Adrenal gland (tissue), 12 donors: ENCODE data around the gene RPL28. TPM values are rescaled to one million over a fixed set of nuclear protein-coding genes. Genes with fewer than 3 reads are reported as not detected.

Experiments used
- DNase-seq, 7 donors: peaks; one replicate each; pipeline ENCODE4 v3.0.0-alpha.2; 2019 to 2020
- H3K27ac ChIP-seq, 5 donors: fragments of 200-600 bp; sonication (generic) in 4 of 5; 1 replicate in 3 of 5; 2 replicates in 2 of 5; pipeline versions ENCODE4 v1.5.1 to v1.8.0; 2016 to 2020; ENCODE audit warnings: mild to moderate bottlenecking in 1 of 5
- H3K27me3 ChIP-seq: fragments of 200-600 bp; 2 replicates; pipeline ENCODE4 v1.8.0; 2021
- H3K36me3 ChIP-seq, 2 donors: fragments of 200-600 bp; replicated peaks in 1 of 2; 1 replicate in 1 of 2; 2 replicates in 1 of 2; pipeline versions ENCODE4 v1.5.1 to v1.8.0; 2018 to 2022
- H3K4me1 ChIP-seq, 2 donors: fragments of 200-600 bp; replicated peaks in 1 of 2; 1 replicate in 1 of 2; 2 replicates in 1 of 2; pipeline versions ENCODE4 v1.5.1 to v1.8.0; 2018 to 2021
- H3K4me3 ChIP-seq, 4 donors: fragments of 200-600 bp; sonication (generic) in 3 of 4; one replicate each; pipeline ENCODE4 v1.5.1; 2016 to 2018
- H3K9me3 ChIP-seq, 3 donors: fragments of 200-600 bp; sonication (generic) in 1 of 3; replicated peaks in 1 of 3; 1 replicate in 2 of 3; 2 replicates in 1 of 3; pipeline versions ENCODE4 v1.5.1 to v1.8.0; 2016 to 2021
- POLR2A ChIP-seq, 2 donors: fragments of 450-650 bp; IDR thresholded peaks; one replicate each; pipeline ENCODE4 v1.6.1; 2017; ENCODE audit warnings: antibody characterized with exemption in 2 of 2, mild to moderate bottlenecking in 2 of 2, moderate library complexity in 1 of 2
- WGBS, 4 donors: extraction: QIAGEN DNeasy Blood & Tissue Kit in 2 of 4; methylation state at CpG; one replicate each; pipeline versions ENCODE4 v1.1.5 to v1.1.7; 2013 to 2017; 5-methylcytosine and 5-hydroxymethylcytosine counted together
- intact Hi-C, 2 donors: fragments of 100-400 bp; cut with DNase I; formaldehyde crosslinking; loops; one replicate each; pipeline versions ENCODE4 v1.14.1 to v1.15.0; 2022 to 2023
- polyA plus RNA-seq, 3 donors: library from polyadenylated mRNA; stranded (reverse); fragments of 200-250 nt in 2 of 3; fragments of 350-450 nt in 1 of 3; fragmentation: Illumina TruSeq in 1 of 3; extraction: RNeasy Lipid Tissue Mini Kit (QIAGEN cat#74804) in 1 of 3; gene quantifications; one replicate each; pipeline ENCODE4 v1.2.3, GENCODE V29; 2013 to 2014
- total RNA-seq, 9 donors: library from RNA; depleted of rRNA in 4 of 9; stranded (reverse); fragments of >200 nt in 4 of 9; fragments of 120-200 nt in 1 of 9; fragmentation: NEBNext Ultra II Directional in 1 of 9; extraction: Animal tissue kit (Norgen Biotek cat#: 25700) in 1 of 9; gene quantifications; one replicate each; pipeline versions ENCODE4 v1.1.0 to v1.2.4, GENCODE V29; 2013 to 2023
- TF ChIP-seq, protein P1 (sequence below), 6 experiments: fragments of 450-650 bp in 4 of 6; fragments of 200-600 bp in 2 of 6; sonication (generic) in 1 of 6; IDR thresholded peaks; 1 replicate in 5 of 6; 2 replicates in 1 of 6; pipeline versions ENCODE4 v1.5.1 to v1.8.0; 2016 to 2021; ENCODE audit warnings: antibody characterized with exemption in 6 of 6, mild to moderate bottlenecking in 2 of 6, moderate library complexity in 1 of 6
- donor health status: healthy with polysubstance abuse.
- donor health status: Bipolar disorder and iron deficiency.
- donor health status: DM: yes; HTN: yes; CAD: no.
- donor health status: DM: no; HTN: no; CAD: no.
- donor health status: DM: no; HTN: no; CAD: no.
- donor health status: DM: yes; HTN: yes; CAD: no.

RPL28 gene
- total and polyA plus RNA-seq, 12 donors, result 194 to 2,804 (median 1,045) TPM

DNA sequence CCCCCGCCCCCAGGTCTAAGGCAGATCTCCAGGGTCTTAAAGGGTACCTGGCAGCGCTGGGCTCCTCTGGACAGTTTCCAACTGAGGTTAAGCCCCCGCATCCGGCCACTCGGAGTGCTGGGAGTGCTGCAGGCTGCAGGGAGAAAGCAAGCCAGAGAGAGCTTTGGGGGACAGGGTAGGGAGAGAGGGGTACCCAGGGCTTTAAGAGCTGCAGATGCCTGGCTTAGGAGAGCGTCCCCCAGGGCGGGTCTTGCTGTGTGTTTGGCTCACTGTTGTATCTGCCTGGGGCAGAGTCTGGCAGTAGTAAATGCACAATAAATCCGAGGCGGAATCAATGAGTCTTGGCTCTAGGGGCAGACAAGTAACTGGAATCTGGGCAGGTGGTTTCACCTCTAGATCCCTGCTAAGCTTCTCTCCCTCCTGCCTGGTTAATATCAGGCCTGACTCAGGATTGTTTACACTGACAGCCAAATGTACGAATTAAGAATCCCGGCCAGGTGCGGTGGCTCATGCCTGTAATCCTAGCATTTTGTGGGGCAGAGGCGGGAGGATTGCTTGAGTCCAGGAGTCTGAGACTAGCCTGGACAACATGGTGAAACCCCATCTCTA lies 30.4 kb upstream of the RPL28 start:
- H3K4me3 ChIP-seq, result no peak overlapping the region
- WGBS, 4 donors, result 42 to 51% (median 48%) methylated on average over 7 to 13 of the region's 13 CpGs
- H3K27me3 ChIP-seq, result peaks cover 18% of the 10 kb centered on the region
- H3K9me3 ChIP-seq, result no peaks in the 10 kb centered on the region
- no peak for TF ChIP-seq POLR2A (IDR thresholded peaks at IDR 0.05)
- TF ChIP-seq, protein P1, sequence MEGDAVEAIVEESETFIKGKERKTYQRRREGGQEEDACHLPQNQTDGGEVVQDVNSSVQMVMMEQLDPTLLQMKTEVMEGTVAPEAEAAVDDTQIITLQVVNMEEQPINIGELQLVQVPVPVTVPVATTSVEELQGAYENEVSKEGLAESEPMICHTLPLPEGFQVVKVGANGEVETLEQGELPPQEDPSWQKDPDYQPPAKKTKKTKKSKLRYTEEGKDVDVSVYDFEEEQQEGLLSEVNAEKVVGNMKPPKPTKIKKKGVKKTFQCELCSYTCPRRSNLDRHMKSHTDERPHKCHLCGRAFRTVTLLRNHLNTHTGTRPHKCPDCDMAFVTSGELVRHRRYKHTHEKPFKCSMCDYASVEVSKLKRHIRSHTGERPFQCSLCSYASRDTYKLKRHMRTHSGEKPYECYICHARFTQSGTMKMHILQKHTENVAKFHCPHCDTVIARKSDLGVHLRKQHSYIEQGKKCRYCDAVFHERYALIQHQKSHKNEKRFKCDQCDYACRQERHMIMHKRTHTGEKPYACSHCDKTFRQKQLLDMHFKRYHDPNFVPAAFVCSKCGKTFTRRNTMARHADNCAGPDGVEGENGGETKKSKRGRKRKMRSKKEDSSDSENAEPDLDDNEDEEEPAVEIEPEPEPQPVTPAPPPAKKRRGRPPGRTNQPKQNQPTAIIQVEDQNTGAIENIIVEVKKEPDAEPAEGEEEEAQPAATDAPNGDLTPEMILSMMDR (IDR thresholded peaks at IDR 0.05), result no peak
- H3K4me1 ChIP-seq, result peaks cover 12 to 15% of the 10 kb centered on the region in 2 donors
- H3K36me3 ChIP-seq, result no peaks in the 10 kb centered on the region
- H3K27ac ChIP-seq, result no peak overlapping the region
- no peak for DNase-seq
- intact Hi-C loops, result no loop called here

DNA sequence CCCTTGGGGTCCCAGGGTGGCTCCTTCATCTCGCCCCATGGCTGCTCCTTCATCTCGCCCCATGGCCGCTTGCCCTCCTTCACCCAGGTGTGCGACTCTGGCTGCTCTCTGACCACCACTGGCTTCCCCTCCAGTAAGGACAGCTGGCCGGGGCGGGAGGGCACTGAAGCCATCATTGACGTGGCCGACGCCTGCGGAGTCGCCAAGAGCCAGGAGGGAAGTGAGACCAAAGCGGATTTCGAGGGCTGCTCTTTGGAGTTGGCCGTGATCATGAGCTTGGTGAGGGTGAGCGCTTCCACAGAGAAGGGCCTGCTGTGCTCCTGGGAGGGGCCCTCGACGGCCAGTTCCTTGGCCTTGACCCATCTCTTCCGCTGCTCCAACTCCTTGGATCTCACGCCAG lies 27.2 kb upstream of the RPL28 start:
- no peak for TF ChIP-seq POLR2A (IDR thresholded peaks at IDR 0.05)
- TF ChIP-seq, protein P1 (IDR thresholded peaks at IDR 0.05), result no peak
- Histone ChIP-seq H3K27me3 (no peaks in the 10 kb centered on the region), H3K27ac (no peak overlapping the region), H3K36me3 (no peaks in the 10 kb centered on the region), H3K9me3 (no peaks in the 10 kb centered on the region), H3K4me3 (no peak overlapping the region), H3K4me1 (peaks cover 9 to 11% of the 10 kb centered on the region in 2 donors)
- 84 to 86% (median 85%) methylated on average over 16 to 19 of the region's 19 CpGs for WGBS, 4 donors
- no peak for DNase-seq
- intact Hi-C loops, result no loop called here

DNA sequence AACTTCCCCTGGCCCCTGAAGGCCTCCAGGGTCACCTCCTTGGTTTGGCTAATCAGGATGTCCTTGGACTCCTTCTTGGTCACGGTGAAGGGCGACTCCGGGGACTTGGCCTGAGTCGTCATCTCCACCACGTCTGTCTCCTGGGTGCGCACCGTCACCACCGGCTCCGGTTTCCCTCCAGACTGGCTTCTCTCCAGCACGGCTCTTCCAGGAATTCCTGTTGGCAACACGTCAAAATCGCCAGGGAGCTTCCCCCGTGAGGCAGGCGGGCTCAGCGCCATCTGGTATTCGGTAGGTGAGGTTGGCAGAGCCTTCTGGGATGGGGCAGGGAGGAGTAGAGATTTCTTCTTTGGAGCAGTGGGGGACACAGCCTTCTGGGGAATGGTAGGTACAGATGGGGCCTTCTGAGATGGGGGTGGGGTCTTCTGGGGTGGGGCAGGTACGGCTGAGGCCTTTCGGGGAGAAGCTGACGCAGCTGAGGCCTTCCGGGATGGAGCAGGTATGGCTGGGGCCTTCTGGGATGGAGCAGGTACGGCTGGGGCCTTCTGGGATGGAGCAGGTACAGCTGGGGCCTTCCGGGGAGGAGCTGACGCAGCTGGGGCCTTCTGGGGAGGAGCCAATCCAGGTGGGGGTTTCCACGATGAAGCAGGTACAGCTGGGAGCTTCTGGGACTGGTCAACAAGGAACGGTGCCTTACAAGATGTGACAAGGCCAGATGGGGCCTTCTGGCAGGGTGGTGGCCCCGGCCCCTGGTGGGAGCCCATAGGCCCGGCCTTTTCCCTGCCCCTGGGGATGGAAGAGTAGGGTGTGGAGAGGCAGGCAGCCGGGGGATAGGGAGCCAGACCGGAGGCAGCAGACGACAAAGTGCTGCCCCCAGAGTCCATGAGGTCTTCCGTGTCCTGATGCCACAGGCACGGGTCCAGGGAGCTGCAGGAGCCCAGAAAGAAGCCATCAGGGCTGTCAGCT lies 26.5 kb upstream of the RPL28 start:
- Histone ChIP-seq H3K36me3 (no peaks in the 10 kb centered on the region), H3K27me3 (no peaks in the 10 kb centered on the region), H3K27ac (no peak overlapping the region), H3K4me3 (no peak overlapping the region), H3K9me3 (no peaks in the 10 kb centered on the region), H3K4me1 (peaks cover 2 to 5% of the 10 kb centered on the region in 2 donors)
- WGBS, 4 donors, result 68 to 81% (median 70%) methylated on average over 23 to 32 of the region's 32 CpGs
- intact Hi-C loops, result no loop called here
- DNase-seq, result peak in 1 of 7 donors; percentile 29
- TF ChIP-seq, protein P1 (IDR thresholded peaks at IDR 0.05), result no peak
- no peak for TF ChIP-seq POLR2A (IDR thresholded peaks at IDR 0.05)

DNA sequence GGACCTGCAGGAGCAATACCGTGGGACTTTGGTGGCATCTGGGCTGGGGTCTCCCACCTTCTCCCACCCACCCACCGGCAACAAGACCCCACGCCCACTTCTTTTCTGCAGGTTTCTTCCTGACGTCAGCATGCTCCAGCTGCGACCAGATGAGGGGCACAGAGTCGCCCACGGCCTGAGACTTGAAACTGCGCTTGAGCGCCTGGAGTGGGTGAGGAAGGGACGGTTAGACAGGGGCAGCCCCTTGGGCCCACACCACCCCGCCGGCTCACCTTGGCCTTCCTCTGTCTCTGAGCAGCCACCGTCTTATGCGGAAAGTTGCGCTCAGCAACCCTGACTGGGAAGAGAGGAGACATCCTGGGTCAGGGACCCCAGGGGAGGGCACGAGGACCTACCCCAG lies 24.8 kb upstream of the RPL28 start:
- Histone ChIP-seq H3K36me3 (no peaks in the 10 kb centered on the region), H3K4me1 (no peaks in the 10 kb centered on the region), H3K4me3 (no peak overlapping the region), H3K27me3 (no peaks in the 10 kb centered on the region), H3K27ac (no peak overlapping the region), H3K9me3 (no peaks in the 10 kb centered on the region)
- TF ChIP-seq, protein P1 (IDR thresholded peaks at IDR 0.05), result no peak
- no peak for TF ChIP-seq POLR2A (IDR thresholded peaks at IDR 0.05)
- no peak for DNase-seq
- WGBS, 4 donors, result 88 to 95% (median 94%) methylated on average over 14 to 16 of the region's 16 CpGs
- intact Hi-C loops, result no loop called here
